Left renal cortex interstitium (tissue), 4 donors: ENCODE results near the gene SHISAL1. TPM values are rescaled to one million over a fixed set of nuclear protein-coding genes. Genes with fewer than 3 reads are reported as not detected.
"Not testable (repeated sequence)": the region's sequence is repeated elsewhere in the genome, so short reads cannot be mapped to it uniquely, and the experiment has no call there.

Experiments
- DNase-seq, 4 donors: peaks; one replicate each; pipeline ENCODE4 v3.0.0-alpha.2; 2013; ENCODE audit warnings: low read depth in 4 of 4, low spot score in 2 of 4, missing footprints in 1 of 4
- polyA plus RNA-seq, 4 donors: library from polyadenylated mRNA; unstranded; fragments of 120-200 nt; gene quantifications; one replicate each; pipeline ENCODE4 v1.2.1, GENCODE V29; 2013; ENCODE audit not compliant: insufficient read length in 4 of 4

SHISAL1 gene
- polyA plus RNA-seq, 4 donors = 1.9 to 2.7 (median 2.4) TPM

DNA sequence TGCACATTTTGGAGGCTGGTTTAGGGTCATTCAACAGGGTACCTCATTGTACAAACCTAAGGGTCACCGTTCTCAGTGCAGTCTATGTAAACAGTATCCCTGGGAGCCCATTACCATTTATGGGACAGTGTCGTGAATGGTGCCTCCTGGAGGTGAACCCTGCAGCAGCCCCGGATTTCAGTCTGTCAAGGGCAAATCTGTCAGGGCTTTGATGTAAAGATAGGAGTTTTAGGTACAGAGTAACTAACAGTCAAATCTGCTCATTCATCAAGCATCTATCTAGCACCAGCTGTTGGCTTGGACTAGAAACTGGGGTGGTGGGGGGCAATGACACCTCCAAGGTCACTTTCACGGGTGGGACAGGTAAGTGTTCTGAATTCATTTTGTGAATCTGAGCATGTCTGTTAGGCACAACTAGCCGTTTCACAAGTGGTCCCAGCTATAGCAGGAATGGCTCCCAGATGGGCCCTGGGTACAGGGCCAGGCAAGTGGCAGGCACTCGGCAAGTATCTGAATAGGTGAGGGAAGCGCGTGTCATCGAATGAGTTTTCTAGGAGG lies 68.4 kb downstream of the SHISAL1 start:
- no peak for DNase-seq

DNA sequence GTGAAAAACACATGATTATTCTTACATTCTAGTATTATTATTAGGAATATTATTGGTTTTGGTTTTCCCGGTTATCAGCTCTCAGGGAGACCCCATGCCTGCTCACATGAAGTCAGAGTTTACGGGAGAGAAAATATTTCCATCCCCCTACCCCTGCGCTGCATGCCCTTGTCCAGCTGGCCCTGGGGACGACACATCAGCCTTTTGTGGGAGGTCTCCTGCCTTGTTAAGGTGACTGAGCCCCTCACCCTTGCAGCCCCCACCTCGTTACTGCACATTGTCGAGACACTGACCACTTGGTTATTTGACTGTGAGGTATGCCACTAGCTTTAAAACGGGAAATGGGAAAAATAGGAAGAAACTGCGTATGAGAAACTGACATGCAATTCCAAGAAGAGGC lies 69.0 kb downstream of the SHISAL1 start:
- no peak for DNase-seq

DNA sequence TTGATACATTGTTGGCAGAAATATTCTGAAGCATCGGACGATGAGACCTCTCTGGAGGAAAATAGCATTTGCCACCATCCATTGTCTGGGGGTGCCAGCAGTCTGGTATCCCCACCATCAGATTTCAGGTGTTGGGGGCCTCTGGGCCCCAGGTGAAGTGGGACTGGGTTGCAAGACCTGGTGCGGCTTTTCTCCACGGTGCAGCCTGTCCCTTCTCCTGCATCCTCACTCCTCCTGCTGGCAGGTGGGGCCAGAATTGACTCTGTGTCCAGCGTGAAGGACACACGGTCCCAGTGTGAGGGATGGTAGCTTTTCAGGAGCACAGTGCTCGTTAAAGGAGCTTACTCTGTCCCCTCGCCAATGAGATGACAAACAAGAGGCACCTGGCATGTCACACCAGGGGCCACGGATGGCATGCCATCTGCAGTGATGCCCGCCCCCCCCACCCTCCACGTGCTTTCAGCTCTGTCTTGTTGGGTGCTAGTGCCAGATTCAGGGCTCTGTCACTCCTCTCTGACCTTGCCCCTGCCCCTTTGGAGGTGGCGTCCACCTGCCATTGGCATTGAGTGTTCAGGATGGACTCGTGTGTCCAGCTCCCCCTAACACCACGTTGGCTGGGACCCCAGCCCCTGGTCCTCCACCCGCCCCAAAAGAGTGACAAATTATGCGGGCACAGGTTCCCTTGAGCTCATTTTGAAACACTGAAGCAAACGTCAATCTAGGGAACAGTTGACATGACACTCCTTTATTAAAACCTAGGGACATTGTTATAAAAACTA lies 69.6 kb downstream of the SHISAL1 start:
- DNase-seq = no peak

DNA sequence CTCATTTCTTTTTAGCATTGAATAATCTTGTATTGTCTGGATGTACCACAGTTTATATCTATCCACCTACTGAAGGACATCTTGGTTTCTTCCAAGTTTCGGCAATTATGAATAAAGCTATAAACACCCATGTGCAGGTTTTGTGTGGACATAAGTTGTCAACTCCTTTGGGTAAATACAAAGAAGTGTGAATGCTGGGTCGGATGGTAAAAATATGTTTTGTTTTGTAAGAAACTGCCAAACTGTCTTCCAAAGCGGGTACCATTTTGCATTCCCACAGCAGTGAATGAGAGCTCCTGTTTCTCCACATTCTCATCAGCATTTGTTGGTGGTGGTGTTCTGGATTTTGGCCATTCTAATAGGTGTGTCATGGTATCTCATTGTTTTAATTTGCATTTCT lies 71.6 kb downstream of the SHISAL1 start:
- not testable (repeated sequence) for DNase-seq

DNA sequence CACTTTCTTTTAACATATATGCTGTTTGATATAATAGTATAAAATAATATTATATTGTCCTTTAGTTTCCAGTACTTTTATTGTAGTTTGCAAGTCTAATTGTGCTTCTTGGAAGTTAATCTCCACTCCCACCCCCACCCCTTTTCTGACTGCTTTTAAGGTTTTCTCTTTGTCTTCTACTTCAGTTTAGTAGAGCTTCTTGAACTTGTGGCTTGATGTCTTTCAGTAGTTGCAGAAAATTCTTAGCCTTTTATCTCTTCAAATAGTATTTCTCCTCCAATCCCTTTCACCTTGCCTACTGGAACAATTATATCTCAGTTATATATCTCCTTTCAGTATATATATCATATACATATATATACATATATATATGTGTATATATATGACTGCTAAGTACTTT lies 75.5 kb downstream of the SHISAL1 start:
- no peak for DNase-seq

DNA sequence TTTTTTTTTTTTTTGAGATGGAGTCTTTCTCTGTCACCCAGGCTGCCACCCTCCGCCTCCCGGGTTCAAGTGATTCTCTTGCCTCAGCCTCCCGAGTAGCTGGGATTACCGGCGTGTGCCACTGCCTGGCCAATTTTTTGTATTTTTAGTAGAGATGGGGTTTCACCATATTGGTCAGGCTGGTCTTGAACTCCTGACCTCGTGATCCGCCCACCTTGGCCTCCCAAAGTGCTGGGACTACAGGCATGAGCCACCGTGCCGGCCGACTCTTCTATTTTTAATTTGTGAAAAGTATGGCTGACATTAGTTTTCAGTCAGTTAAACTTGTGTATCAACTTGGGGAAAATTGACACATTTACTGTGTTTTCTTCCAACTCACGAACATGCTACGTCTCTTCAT lies 78.4 kb downstream of the SHISAL1 start:
- not testable (repeated sequence) for DNase-seq

DNA sequence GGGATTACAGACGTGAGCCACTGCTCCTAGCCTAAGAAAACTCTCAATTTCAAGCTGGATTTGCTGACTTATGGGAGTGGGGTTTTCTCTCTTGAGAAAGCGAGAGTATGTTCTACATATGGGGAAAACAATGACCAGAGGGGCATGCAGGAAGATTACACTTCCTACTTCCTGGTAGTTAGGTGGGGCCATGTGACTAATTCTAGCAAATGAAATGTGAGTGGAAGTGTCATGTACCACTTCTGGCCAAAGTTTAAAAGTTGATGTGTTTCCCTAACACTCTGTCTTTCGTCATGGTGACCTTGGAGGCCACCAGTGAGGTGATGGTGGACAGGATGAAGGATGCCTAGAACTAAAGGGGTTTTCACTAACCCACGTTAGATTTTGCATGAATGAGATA lies 81.5 kb downstream of the SHISAL1 start:
- no peak for DNase-seq

DNA sequence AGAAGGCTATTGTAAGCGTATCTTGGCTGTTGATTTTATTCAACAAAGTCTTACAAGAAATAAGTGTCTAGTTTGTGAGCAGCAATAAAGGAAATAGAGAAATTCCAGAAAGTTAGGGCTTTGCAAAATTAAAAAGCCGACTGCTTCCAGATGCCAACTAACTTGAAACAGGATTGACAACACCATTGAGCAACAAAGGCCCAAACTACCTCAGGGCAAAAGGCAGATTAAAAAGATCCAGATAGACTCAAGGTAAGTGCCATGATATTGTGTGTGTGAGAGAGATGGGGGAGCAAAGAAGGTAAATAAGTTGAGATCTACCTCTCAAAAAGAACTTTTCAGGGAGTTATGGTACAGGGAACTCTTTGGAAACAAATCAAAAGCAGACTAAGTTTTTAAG lies 82.9 kb downstream of the SHISAL1 start:
- DNase-seq = no peak

DNA sequence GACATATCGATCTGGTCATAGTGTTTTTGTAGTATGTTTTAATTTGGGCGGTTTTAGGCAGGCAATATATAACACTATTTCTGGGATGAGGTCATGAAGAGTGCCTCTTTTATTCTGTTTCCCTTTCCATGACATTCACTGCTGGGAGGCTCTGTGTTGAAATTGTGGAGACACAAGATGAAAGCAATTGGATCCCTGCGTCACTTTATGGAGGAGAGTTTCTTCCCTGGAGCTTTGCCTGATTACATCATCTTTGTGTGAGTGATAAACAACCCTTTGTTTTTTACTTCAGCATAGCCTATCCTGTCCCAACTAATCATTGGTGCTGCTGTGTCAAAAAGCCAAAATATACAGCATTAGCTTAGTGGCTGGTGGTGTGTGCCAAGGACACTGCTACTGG lies 83.4 kb downstream of the SHISAL1 start:
- DNase-seq = no peak

DNA sequence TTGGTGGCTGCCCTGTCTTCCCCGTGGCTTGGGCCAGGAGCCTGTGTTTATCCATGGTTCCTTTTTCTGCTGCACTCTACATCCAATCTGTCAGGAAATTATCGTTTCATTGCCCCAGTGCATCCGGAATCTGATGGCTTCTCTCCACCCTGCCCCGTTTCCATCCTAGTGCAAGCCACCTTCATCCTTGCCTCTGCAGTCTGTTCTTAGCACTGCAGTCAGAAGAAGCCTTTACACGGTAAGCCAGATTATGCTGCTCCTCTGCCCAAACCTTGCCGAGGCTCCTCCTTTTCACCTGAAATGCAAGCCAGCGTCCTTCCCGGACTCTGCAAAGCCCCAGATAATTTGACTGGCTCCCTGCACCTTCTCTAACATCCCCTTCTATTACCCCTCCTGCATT lies 86.9 kb downstream of the SHISAL1 start:
- no peak for DNase-seq

DNA sequence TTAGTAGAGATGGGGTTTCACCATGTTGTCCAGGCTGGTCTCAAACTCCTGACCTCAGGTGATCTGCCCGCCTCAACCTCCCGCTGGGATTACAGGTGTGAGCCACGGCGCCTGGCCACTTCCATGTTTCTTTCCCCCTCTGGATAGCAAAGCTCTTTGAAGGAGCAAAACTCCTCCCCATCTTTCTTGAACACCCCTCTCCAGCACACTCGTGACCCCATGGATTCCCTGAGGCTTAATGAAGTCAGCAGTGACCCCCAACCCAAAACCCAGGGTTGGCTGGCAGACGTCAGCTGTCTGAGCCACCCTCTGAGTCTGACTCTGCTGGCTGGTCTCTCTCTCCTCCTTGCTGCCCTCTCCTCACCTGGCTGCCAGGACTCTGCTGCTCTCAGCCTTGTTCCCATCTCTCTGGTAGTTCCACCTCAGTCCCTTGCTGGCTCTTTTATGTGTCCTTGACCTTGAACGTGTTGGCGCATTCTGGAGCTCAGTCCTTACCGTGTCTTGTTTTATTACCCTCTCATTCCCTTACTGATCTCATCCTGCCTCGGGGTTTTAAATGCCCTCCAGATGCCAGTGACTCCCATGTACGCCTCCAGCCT lies 87.6 kb downstream of the SHISAL1 start:
- no peak for DNase-seq

DNA sequence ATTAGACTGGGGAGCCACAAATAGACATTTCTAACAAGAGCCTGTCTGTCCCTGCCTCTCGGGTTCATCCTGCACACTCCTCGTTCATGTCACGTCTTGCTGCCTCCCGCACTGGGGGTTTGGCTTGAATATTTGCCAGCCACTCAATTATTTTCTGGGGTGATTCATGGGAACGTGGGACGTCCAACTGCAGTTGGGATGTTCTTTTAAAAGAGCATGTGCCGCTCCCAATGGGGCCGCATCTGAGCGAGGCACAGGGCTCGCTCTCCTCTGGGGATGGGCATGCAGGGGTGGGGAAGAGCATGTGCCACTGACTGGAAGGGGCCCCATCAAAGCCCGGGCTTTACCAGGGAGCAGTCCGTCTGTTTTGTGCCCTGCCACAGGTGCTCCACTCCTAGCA lies 88.6 kb downstream of the SHISAL1 start:
- no peak for DNase-seq

DNA sequence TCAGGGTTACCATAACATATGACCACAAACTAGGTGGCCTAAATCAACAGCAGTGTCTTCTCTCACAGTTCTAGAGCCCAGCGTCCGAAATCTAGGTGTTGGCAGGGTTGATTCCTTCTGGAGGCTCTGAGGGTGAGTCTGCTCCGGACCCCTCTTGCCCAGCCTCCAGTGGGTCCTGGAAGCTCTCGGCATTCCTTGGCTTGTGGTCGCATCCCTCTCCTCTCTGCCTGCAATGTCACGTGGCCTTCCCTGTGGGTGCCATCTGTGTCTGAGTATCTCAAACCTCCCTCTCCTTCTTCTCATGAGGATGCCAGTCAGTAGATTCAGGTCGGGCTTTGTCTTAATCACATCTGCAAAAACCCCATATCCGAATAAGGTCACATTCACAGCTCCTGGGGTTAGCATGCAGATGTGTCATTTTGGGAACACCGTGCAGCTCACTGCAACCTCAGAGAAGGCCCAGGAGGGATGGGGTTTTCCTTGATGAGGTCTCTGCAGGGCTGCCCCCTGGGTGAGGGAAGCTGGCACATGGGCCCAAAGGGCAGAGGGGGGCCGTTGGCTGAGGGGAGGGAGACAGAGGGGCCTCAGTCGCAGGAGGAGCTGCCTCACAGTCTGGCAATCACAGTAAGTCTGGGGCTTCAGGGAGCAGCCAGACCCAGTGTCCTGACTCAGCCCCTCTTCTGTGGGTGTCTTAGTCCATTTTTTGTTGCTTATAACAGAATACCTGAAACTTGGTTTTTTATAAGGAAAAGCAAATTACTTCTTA lies 90.9 kb downstream of the SHISAL1 start:
- DNase-seq = no peak

DNA sequence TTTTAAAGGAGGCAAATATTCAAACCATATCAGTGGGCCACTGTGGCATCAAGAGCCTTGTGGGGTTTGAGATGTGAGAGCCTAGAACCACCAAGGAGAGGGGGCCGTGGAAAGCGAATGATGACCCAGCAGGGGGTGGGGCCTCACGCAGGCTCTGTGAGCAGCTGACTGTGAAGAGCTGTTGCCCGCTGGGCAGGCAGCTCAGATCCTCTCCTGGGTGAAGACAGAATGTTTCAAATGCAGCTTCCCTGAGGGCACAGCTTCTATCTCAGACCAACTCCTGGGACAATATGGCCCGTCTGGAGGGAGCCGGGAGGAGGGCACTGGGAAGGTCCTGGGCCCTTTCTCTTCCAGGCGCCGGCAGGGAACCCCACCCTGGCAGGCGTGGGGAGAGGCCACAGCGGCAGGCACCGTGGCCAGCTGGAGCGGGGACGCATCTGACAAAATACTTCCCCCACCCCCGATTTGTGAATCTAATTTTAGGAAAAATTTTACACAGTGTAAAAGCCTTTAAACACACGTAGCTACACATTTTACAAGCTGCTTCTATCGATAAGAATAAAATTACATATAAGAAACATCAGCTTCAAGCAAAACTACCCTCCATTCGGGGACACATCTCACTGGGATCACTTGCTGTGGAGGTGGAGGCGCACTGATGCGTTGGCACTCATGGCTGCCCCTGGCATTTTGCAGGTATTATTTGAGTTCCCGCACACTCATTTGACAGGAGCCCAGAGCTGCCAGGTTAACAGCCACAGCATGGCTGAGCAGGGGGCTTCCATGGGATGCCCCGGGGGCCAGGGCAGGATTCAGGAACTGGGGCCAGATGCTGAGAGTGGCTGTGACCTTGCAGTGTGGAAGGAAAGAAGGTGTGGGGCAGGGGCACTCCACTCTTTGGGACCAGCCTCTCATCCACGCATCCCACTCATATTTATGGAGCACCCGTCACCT lies 91.7 kb downstream of the SHISAL1 start:
- no peak for DNase-seq

DNA sequence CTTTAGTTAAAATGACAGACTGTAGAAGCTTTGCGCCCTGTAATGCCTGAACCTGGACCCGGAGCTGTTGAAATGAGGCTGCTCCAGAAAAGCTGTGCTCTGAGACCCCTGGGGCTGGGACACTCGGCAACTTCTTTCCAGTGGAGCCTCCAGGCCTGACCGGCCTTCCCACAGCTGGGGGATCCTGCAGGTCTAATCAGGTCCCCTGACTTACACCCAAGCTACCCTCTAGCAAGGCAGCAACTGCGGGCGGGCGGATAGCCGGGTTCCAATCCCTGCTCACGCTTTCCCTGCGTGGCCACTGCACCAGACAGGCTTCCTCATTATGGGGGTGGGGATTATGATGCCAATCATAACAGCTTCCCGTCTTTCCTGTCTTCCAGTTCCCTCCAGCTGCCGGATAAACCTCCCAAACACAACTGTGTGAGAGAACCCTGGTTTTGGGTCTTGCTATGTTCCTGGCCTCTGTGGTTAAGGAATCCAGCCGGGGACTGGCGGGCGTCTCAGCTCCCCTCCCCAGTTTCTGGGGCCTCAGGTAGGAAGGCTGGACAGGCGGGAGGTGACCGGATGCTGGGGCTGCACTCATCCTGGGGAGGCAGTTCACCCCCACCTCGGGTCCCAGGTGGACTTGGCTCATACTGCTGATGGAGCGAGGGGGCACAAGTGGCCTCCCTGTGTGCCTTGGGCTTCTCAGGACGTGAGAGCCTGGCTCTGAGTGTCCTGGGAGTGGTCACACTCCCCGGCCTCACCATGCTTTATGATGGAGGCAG lies 93.5 kb downstream of the SHISAL1 start:
- no peak for DNase-seq

DNA sequence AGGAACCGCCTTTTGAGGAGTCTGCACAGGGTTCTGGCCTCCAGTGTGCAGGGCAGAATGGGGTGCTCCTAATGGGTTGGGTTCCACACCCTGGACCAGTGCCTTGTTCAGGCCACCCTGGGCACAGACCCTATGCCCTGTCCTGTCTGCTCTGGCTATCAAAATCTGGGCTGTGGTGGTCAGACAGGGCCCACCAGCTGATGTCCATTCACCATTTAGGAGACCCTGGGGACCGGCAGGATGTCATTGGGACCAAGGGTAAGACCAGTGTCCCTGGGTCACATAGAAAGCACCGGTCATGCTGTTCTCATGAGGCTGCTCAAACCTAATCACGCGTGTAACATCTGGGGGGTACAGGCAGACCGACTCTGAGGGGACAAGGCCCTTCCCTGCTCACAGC lies 94.7 kb downstream of the SHISAL1 start:
- DNase-seq = no peak

DNA sequence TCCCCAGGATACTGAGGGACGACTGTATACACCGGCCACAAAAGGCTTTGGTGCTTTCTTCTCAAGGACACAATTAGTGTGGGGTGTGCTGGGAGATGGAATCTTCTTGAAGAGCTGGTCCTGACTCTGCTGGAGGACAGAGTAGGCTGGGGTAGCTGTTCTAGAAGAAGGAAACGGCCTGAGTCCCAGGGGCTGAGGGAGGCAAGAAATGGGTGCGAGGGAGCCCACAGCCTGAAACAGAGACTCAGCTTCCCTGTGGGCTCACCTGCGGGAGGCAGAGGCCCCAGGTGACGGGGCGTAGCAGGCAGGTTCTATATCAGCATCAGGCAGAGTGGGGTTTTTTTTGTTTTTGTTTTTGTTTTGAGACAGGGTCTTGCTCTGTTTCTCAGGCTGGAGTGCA lies 95.4 kb downstream of the SHISAL1 start:
- DNase-seq = no peak

DNA sequence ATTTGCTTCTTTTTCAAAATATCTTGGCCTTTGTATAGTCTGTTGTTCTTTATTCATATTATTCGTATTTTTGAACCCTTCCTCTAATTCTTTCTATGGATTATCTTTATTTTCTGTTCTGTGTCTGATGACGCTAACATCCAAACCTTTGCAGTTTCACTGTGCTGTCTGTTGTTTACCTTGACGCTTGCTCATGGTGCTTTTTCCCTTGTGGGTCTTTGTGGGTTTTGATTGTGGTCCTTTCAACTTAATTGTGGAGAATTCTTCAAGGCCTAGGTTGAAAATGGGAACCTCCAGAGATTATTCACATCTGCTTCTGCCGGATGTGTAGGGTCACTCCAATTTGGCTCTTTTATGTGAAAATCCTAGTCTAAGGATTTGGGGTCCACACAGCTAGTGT lies 97.5 kb downstream of the SHISAL1 start:
- DNase-seq = no peak

DNA sequence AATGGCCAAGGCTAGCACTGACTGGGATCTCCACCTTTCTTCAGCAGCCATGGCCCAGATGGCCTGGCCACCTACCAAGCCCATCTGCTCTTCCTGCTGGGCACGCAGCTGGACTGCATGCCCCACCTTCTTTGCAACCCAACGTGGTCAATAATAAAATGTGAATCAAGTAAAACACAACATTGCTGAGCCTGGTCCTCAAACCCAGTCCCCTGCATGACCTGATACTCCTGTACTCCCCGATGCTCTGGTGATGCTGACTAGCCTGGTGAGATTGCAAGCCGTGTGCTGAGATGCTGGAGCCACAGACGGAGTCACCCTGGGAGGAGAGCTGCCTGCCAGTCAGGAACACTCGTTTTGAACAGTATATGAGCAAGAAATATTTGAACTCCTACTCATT lies 98.0 kb downstream of the SHISAL1 start:
- no peak for DNase-seq

DNA sequence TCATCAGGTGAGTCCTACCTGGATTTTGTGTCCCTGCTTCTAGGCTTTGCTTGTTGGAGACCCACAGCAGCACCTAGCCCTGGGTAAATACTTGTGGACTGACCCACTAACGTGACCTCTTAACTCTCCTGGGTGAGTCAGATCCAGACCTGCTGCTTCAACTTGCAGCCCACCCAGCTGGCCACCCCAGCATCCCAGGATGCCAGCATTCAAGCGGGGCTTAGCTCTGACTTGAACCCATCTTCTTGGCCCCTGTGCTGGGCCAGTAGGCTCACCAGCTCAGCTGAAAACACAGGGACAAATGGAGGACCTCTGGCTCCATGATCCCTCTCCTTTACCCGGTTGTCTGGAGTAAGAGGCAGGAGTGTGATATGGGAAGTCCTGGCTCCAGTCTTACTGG lies 98.6 kb downstream of the SHISAL1 start:
- no peak for DNase-seq
